GM18498 (cell line): ENCODE results near the gene TMEM63B.
"Not testable (repeated sequence)": the region's sequence is repeated elsewhere in the genome, so short reads cannot be mapped to it uniquely, and the experiment has no call there.

Experiments
- ATAC-seq: cut with Tn5 transposase; IDR thresholded peaks from one replicate; pipeline ENCODE4 v1.9.1; 2021; ENCODE audit warnings: mild to moderate bottlenecking, moderate library complexity; ENCODE audit not compliant: unreplicated experiment

TMEM63B gene

DNA sequence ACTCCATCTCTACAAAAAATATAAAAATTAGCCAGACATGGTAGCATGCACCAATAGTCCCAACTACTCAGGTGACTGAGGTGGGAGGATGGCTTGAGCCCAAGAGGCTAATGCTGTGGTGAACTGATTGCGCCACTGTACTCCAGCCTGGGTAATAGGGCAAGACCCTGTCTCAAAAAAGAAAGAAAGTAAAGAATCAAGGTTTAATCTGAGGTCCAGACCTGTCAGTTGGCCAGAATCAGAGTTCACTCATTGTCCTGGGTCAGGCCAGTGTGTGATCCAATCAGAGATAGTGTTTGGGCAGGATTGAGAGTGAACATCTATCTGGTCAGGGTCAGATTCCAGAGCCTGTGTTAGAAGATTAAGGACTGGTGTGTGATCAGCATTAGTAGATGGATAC is 15.5 kb downstream of the TMEM63B start:
- ATAC-seq = no peak

DNA sequence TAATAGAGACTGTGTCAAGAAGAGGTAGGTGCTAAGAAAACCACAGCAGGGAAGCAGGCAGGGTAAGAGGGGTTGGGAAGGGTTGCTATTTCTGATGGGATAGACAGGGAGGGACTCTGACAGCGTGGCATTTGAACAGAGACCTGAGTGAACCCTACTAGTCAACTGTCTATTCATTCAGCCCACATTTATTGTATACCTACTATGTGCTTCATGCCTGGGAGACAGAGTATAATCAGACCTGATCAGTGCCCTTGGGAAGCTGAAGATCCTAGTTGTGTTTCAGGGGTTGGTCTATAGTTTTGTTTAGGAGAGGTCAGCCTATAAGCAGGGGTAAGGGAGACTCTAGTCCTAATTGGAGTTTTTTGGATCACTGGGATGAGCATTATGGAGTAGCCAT is 16.4 kb downstream of the TMEM63B start:
- ATAC-seq = no peak

DNA sequence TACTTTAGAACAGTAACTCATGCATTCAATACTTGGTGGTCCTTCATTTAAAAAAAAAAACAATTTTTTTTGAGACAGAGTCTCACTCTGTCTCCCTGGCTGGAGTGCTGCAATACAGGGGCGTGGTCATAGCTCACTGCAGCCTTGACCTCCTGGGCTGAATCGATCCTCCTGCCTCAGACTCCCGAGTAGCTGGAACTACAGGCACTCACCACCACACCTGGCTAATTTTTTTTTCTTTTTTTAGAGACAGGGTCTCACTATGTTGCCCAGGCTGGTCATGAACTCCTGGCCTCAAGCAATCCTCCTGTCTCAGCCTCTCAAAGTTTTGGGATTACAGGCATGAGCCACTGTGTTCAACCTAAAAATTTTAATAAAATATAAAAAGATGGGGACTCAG is 17.2 kb downstream of the TMEM63B start:
- not testable (repeated sequence) for ATAC-seq

DNA sequence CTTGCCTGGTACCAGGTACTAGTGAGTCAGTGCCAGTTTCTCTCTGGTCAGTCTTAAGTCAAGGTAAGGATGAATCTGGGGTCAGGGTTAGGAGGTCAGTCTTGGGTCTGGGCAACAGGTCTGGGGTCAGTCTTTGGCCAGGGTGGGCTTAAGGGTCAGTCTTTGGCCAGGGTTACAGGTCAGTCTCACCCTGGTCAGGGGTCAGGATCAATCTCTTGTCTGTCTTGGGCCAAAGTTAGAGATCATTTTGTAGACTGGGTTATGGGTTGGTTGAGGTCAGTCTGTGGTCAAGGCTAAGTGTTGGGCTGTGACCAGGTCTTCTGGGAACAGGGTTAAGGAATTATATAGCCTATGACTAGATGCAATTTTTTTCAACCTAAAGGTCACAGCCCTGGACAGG is 18.5 kb downstream of the TMEM63B start:
- ATAC-seq = no peak

DNA sequence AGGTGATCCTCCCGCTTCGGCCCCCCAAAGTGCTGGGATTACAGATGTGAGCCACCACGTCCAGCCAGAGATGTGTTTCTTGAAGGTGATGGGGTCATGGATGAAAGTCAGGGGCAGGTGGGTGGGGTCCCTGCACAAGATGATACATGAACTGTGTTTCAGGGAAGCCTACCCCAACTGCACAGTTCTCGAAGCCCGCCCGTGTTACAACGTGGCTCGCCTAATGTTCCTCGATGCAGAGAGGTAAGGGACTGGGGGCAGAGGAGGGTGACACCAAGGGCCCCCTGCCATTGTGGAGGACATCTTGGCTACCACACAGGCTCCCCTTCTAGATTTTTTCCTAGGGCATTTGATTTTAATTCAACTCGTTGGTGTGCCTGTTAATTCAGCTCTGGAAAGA is 19.3 kb downstream of the TMEM63B start:
- ATAC-seq = no peak

DNA sequence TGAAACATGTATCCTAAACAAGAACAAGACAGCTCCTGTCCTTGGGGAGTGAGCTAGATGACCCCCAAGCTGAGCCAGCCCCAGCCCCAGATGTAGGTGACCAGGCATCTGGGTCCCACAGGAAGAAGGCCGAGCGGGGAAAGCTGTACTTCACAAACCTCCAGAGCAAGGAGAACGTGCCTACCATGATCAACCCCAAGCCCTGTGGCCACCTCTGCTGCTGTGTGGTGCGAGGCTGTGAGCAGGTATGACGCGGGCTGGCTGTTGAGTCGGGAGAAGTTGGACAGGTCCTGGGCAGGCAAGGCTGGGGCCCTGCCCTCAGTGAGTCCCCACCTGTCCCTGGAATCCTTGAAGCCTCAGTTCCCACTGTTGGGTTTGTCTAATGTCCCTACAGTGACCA is 19.9 kb downstream of the TMEM63B start:
- no peak for ATAC-seq

DNA sequence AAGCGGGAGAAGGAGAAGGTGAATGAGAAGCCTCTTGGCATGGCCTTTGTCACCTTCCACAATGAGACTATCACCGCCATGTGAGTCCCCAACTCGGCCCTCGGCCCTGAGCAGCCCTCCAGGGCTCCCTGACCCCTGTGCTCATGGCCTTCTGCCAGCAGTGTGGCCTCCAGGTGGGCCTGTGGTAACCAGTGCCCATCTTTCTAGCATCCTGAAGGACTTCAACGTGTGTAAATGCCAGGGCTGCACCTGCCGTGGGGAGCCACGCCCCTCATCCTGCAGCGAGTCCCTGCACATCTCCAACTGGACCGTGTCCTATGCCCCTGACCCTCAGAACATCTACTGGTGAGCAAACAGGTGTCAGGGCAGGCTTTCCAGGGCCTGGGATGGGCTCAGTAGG is 21.0 kb downstream of the TMEM63B start:
- ATAC-seq = no peak

DNA sequence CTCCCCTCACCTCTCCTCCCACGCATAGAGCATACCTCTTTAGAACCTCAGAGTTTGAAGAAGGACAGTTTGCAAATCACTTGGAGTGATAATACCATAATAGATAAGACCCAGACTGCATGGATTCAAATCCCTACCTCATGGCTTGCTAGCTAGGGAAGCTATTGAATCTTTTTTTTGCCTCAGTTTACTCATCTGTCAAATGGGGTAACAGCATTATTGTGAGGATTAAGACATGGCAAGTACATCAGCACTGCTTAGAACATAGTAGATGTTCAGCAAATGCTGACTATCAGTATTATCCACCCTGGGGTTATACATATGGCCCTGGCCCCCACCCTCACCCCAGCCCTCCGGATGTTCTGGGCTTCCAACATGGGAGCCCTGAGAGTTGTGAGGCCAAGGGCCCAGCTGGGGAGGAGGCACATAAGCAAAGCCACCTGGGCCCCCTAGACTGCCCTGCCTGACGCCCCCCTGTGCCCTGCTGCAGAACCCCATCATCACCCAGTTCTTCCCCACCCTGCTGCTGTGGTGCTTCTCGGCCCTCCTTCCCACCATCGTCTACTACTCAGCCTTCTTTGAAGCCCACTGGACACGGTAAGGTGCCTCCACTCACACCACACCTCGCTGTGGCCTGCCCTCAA is 22.1 kb downstream of the TMEM63B start:
- ATAC-seq = no peak

DNA sequence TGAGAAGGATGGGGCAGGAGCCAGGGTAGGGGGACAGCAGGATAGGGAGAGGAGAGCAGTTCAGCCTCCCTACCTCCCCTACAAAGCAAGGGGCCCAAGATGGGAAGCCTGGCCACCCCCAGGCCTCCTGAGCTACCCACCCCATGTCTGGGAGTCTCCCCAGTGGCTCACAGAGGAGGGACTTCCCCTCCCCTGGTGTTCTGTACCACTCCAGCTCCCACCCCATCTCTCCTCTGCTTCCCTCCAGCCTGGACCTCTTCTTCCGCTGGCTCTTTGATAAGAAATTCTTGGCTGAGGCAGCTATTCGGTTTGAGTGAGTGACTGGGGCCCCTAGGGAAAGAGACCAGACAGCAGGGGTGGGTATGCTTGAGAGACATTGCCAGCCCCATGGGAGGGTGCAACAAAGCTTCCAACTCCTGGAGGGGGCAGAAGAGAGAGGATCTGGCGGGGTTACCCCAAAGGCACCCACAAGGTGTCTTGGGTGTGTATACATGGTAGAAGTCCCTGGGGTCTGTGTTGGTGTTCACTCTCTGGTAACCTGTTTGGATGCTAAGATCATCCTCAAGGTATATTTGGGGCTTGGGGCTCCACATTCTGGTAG is 23.1 kb downstream of the TMEM63B start:
- no peak for ATAC-seq

DNA sequence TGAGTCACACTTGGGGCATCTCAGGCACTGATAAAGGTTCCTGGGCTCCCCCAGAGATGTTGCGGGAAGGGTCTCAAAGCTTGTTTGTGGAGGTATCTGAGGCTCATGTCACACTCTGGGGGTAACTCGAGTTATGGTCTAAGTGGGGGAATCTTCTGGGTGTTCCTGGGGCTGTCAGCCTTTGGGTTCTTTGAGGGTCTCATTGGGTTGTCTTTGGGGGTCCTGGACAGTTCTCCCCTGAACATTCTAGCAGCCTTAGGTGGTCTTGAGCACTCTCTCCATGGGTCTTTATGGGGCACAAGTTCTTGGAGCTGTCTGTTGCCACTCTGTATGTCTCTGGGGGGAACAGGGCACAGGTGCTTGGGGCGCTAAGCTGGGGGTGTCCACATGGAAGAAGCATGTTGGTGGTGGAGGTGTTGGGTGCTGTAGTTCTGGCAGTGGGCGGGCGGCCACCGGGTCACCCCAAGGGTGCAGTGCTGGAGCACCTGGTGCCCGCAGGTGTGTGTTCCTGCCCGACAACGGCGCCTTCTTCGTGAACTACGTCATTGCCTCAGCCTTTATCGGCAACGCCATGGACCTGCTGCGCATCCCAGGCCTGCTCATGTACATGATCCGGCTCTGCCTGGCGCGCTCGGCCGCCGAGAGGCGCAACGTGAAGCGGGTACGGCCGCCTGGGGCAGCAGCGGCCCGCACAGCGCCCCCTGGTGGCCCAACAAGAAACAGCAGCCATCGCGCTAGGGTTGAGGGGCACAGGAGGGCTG is 24.2 kb downstream of the TMEM63B start:
- peak; percentile 75 for ATAC-seq

DNA sequence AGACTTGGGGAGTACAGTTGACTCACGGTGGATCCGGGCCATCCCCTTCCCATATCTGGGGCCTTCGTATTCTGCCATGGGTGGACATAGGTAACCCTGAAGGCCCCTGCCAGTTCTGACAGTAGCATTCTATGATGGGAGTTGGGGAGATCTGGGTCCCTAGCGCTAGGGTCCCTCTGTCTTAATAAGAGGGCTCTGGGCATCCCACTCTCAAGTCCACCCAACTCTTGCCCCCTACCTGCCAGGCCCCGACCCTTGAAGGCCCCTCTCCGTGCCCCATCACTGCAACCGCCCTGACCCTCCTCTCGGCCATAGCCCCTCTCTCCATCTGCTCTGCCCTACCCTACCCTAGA is 24.7 kb downstream of the TMEM63B start:
- ATAC-seq = no peak

DNA sequence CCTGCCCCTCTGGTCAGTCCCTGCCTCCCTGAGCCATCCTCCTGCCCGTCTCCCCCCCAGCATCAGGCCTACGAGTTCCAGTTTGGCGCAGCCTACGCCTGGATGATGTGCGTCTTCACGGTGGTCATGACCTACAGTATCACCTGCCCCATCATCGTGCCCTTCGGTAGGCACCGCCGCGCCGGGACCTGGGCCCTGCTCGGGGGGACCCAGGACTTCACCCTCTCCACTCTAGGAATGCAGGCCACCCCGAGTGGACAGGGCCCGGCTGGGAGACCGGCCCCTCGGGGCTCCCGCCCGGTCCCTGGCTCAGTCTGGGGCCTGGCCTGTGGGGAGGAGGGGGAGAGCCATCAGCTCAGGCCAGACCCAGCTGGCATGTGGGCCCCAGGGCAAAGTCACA is 25.2 kb downstream of the TMEM63B start:
- ATAC-seq = no peak

DNA sequence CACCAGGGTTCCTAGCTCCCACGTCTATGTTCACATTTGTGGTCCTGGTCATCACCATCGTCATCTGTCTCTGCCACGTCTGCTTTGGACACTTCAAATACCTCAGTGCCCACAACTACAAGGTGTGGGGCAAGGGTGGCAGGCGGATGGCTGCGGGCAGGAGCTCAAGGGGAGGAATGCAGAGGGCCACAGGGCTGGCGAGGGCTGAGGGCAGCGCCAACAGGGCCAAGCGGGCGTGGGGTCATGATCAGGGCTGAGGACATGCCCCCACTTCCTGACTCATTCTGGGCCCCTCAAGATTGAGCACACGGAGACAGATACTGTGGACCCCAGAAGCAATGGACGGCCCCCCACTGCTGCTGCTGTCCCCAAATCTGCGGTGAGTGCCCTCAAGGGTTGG is 26.7 kb downstream of the TMEM63B start:
- no peak for ATAC-seq

DNA sequence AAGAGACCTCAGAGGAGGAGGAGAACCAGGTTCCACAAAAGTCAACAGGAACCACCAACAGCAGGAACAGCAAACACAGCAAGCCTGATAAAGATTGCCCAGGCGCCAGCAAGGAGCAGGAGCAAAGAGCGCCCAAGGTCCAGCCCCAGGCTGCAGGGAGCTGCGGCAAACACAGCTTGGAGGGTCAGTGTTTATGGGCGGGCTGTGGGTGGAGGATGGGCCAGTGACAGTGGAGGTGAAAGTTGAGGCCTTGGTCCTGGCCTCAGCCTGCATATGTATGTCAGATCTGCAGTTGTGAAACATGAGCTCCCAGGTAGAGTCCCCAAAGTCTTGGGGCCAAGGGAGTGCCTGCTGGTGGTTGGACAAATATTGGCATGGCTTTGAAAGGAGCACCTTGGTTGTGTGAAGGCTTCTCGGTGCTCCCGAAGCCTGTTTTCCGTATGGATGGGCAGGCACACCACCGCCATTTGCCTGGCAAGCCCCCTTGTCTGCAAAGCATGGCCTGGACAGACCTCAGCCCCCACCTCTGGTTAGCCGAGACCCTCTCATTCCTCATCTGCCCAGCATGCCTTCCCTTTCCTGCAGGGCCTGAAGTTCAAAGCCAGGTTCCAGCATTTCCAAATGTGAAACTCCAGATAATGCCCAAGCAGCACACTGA is 29.3 kb downstream of the TMEM63B start:
- no peak for ATAC-seq

DNA sequence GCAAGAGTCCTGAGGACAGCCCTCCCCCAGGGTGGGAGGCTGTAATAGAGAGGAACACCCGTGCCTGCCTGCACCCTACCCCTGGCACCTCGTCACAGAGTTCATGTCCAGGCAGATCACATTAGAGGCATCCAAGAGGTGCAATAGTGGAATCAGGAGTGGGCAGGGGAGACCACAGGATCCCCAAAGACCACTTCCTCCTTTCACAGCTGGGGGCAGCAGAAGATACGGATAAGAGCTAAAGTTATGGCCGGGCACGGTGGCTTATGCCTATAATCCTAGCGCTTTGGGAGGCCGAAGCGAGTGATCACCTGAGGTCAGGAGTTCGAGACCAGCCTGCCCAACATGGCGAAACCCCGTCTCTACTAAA is 29.8 kb downstream of the TMEM63B start:
- ATAC-seq = no peak

DNA sequence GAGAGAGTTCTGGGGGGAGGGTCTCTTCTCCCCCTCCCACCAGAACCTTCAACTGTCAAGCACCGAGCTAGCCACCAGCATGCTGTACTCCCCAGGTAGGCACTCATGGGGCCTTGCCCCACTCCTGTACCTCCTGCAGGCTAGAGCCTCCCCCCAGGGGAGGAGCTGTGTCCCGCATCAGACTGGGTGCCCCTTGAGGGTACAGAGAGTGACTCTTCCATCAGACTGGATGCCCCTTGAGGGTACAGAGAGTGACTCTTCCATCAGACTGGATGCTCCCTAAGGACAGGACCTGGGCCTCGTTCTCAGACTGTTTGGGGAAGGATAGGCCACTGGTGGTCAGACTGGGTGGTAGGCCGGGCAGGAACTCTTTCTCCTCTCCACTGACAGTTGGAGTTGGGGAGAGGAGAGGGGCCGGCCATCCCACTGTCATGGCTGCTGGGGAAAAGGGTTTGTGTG is 31.4 kb downstream of the TMEM63B start, which contains the start of gene CAPN11:
CAPN11 (plus strand) TSS at position 51 of the 459 bp plus-strand sequence; CDS start at position 80, 29 bp downstream.
- no peak for ATAC-seq

DNA sequence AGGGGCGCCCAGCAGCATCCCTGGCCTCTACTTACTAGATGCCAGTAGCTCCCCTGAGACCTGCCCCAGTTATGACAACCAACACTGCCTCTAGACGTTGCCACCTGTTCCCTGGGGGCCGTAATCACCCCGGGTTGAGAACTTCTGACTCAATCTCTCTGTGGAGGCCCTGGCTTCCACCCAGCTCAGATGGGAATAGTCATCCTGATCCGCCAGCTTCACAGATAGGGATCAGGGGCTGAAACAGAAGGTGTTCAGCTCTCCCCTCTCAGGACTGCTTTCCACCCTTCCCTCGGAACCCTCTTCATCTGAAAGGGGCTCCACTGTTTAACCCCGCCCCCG is 34.6 kb downstream of the TMEM63B start:
- ATAC-seq = no peak

DNA sequence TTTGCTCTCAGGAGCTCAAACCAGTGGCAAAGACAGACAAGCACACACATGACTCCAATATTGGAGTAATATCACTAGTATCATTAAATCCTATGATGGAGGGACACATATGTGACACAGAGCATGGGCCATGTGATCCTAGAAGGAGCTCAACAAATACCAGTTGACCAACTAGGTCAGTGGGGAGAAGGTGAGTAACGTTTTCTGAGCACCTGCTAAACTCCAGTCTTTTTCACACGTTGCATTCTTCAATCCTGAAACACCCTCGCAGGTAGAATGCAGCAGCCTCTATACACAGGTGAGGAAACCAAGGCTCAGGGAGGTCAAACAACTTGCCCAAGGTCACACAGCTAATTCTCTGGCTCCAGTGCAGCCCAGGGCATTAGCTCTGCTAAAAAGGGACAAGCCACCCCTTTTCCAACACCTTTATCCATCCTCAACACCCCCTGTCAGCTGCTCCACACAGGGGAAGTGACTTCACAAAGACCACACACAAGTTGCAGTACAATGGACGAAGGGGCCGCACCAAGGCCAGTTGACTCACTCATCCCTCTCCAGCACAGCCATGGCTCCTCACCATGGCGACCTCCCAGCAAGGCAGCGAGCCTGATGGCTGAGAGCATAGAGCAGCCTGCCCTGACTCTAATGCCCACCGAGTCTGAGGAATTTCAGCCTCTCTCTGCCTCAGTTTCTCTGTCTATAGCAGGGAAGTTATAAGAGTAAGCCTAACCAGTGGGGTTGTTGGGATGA is 35.7 kb downstream of the TMEM63B start:
- ATAC-seq = no peak

DNA sequence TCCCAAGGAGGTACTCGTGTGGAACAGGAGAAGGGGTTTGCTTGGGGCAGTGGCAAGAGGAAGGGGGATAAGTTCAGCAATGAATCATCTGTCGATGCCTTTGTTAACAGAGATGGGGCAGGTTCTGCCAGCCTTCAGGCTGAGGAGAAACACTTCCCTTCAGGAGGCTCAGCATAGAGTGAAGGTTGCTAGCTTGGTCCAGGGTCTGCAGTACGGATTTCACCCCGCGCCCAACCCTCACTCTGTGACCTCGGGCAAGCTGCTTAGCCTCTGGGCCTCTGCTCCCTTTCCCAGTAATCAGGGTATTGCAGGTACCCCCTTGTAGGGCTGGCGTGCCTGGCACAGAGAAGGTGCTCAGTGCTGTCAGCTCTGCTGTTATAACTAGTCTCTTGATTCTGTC is 38.8 kb downstream of the TMEM63B start:
- no peak for ATAC-seq

DNA sequence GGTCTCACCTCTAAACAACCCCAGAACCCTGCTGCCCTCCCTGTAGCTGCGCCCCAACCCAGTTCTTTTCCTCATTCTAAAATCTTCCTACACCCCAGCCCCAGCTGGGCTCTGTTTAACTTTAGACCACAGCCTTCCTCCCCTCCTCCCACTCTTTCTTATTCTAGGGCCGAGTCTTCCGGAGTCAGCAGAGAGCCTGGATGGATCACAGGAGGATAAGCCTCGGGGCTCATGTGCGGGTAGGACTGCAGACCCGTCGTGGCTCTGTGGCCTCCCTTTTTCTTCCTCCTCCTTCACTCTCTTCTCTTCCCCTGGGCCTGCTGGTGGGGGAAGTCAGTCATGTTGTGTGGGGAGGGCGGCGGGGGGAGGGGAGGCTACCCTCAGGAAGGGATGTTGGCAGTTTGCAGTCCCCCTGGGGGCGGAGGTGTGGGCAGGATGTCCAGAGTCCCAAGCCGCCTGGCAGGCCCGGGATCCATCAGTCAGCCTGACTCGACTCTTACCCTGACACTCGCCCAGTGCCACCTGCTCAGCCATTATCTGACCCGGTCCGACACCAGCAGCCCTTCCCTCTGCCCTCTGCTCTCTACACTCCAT is 39.3 kb downstream of the TMEM63B start:
- no peak for ATAC-seq

DNA sequence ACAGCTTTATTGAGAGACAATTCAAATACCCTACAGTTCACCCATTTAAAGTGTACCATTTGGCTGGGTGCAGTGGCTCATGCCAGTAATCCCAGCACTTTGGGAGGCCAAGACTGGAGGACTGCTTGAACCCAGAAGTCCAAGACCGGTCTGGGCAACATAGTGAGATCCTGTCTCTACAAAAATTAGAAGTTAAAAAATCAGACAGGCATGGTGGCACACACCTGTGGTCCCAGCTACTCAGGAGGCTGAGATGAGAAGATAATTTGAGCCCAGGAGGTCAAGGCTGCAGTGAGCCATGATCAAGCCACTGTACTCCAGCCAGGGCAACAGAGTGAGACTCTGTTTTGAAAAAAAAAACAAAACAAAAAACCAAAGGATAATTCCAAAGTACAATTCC is 40.2 kb downstream of the TMEM63B start:
- no peak for ATAC-seq
